GM12865 (cell line): ENCODE results near the gene MVP.

Experiments
- DNase-seq: peaks from one replicate; pipeline ENCODE4 v3.0.0; 2010; ENCODE audit warnings: low read depth
- H3K4me3 ChIP-seq: 2 replicates; pipeline ENCODE4 v1.5.1; 2011; ENCODE audit warnings: mild to moderate bottlenecking, low read depth, low read length, control low read depth
- CTCF ChIP-seq: IDR thresholded peaks from 2 replicates; pipeline ENCODE4 v1.5.1; 2011; ENCODE audit warnings: low read length, control low read depth, low read depth, inconsistent platforms; ENCODE audit not compliant: insufficient read depth; ENCODE audit errors: missing control alignments

Gene MVP

GRCh38 chr16:29875206-29875605 lies 54.9 kb downstream of the MVP start:
- H3K4me3 ChIP-seq: no peak overlapping the region
- no peak for DNase-seq
- TF ChIP-seq CTCF: no peak

GRCh38 chr16:29876217-29876593 lies 55.9 kb downstream of the MVP start:
- DNase-seq: no peak
- H3K4me3 ChIP-seq: no peak overlapping the region

GRCh38 chr16:29876594-29877249 lies 56.5 kb downstream of the MVP start:
- DNase-seq: no peak
- no peak overlapping the region for H3K4me3 ChIP-seq
- no peak for TF ChIP-seq CTCF

More at GRCh38 chr16:29876217-29876593, 55.9 kb downstream of the MVP start:
- TF ChIP-seq CTCF: no peak

- TF ChIP-seq CTCF: no peak
- DNase-seq: peak; percentile 76
- no peak overlapping the region for H3K4me3 ChIP-seq
These were observed 57.2 kb downstream of the MVP start for GRCh38 chr16:29877266-29877961.

- DNase-seq: no peak
- no peak for TF ChIP-seq CTCF
- H3K4me3 ChIP-seq: no peak overlapping the region
These were observed 57.9 kb downstream of the MVP start for GRCh38 chr16:29878172-29878571.

GRCh38 chr16:29881050-29881449 lies 60.8 kb downstream of the MVP start:
- no peak for TF ChIP-seq CTCF
- no peak overlapping the region for H3K4me3 ChIP-seq
- no peak for DNase-seq
